Prostate gland (tissue), 2 donors: Measurements from ENCODE around the gene ATXN1. TPM values are rescaled to one million over a fixed set of nuclear protein-coding genes. Genes with fewer than 3 reads are reported as not detected.
"Not testable (repeated sequence)": the region's sequence is repeated elsewhere in the genome, so short reads cannot be mapped to it uniquely, and the experiment has no call there.

Experiments
- DNase-seq: peaks from one replicate; pipeline ENCODE4 v3.0.0-alpha.2; 2019; ENCODE audit warnings: low spot score
- H3K27ac ChIP-seq, 2 donors: fragments of 200-600 bp; sonication (generic); 2 replicates each; pipeline ENCODE4 v1.5.1; 2017 to 2019
- H3K27me3 ChIP-seq: fragments of 200-600 bp; sonication (generic); replicated peaks from 2 replicates; pipeline ENCODE4 v1.5.1; 2019; ENCODE audit not compliant: insufficient read depth
- H3K36me3 ChIP-seq, 2 donors: fragments of 200-600 bp; sonication (generic); 1 replicate in 1 of 2; 2 replicates in 1 of 2; pipeline versions ENCODE4 v1.5.1 to v1.8.1; 2017 to 2019
- H3K4me1 ChIP-seq: fragments of 200-600 bp; sonication (generic); replicated peaks from 2 replicates; pipeline ENCODE4 v1.5.1; 2019
- H3K4me3 ChIP-seq, 2 donors: fragments of 200-600 bp; sonication (generic); 2 replicates each; pipeline ENCODE4 v1.5.1; 2017 to 2019
- H3K9me3 ChIP-seq: fragments of 200-600 bp; sonication (generic); 2 replicates; pipeline ENCODE4 v1.5.1; 2017
- CTCF ChIP-seq, 4 experiments: fragments of 200-600 bp in 2 of 4; fragments of 450-650 bp in 2 of 4; sonication (generic) in 2 of 4; IDR thresholded peaks; 1 replicate in 3 of 4; 2 replicates in 1 of 4; pipeline ENCODE4 v1.5.1; 2016 to 2019; ENCODE audit warnings: antibody characterized with exemption in 4 of 4, mild to moderate bottlenecking in 2 of 4, moderate library complexity in 2 of 4
- POLR2A ChIP-seq: fragments of 450-650 bp; IDR thresholded peaks from one replicate; pipeline ENCODE4 v1.6.1; 2016; ENCODE audit warnings: antibody characterized with exemption, mild to moderate bottlenecking
- POLR2AphosphoS5 ChIP-seq: sonication (generic); formaldehyde crosslinking; IDR thresholded peaks from one replicate; pipeline ENCODE4 v1.6.1; 2017; ENCODE audit warnings: antibody characterized with exemption
- WGBS: methylation state at CpG from one replicate; pipeline ENCODE4 v1.1.5; 2018; 5-methylcytosine and 5-hydroxymethylcytosine counted together
- intact Hi-C: fragments of 100-400 bp; cut with DNase I; formaldehyde crosslinking; loops from one replicate; pipeline ENCODE4 v1.14.2; 2022
- total RNA-seq, 2 donors: library from RNA; depleted of rRNA; stranded (reverse); fragments of >200 nt; gene quantifications; one replicate each; pipeline ENCODE4 v1.1.0, GENCODE V29; 2016

Gene ATXN1
- total RNA-seq, 2 donors from 2014 or later: 28.5 to 89.0 TPM

- Histone ChIP-seq H3K27me3 (no peaks in the 10 kb centered on the region), H3K4me3 (no peak overlapping the region), H3K9me3 (no peaks in the 10 kb centered on the region), H3K27ac (no peak overlapping the region), H3K36me3 (no peaks in the 10 kb centered on the region), H3K4me1 (no peaks in the 10 kb centered on the region)
- DNase-seq: no peak
- TF ChIP-seq CTCF (IDR thresholded peaks at IDR 0.05) (no peak), POLR2A (no peak), POLR2AphosphoS5 (no peak)
- intact Hi-C loops: no loop called here
- WGBS: 81% methylated on average over 4 of the region's 4 CpGs
These were observed 131.1 kb downstream of the ATXN1 start for GRCh38 chr6:16630026-16630643.

GRCh38 chr6:16628580-16628979 is 132.7 kb downstream of the ATXN1 start:
- DNase-seq, H3K27me3 ChIP-seq, H3K27ac ChIP-seq, H3K4me3 ChIP-seq, H3K36me3 ChIP-seq, H3K9me3 ChIP-seq, intact Hi-C loops, H3K4me1 ChIP-seq: not testable (repeated sequence)
- WGBS: 97% methylated on average over 1 of the region's 1 CpG

GRCh38 chr6:16626650-16627049 is 134.6 kb downstream of the ATXN1 start:
- intact Hi-C loops: no loop called here
- no peak overlapping the region for H3K4me3 ChIP-seq

GRCh38 chr6:16625291-16626265 is 135.7 kb downstream of the ATXN1 start:
- DNase-seq: no peak
- Histone ChIP-seq H3K36me3 (no peaks in the 10 kb centered on the region), H3K27me3 (no peaks in the 10 kb centered on the region), H3K4me1 (no peaks in the 10 kb centered on the region), H3K4me3 (no peak overlapping the region), H3K9me3 (no peaks in the 10 kb centered on the region), H3K27ac (no peak overlapping the region)
- intact Hi-C loops: no loop called here
- WGBS: 64% methylated on average over 10 of the region's 10 CpGs
- TF ChIP-seq POLR2A: no peak
- no peak for TF ChIP-seq CTCF (IDR thresholded peaks at IDR 0.05)
- no peak for TF ChIP-seq POLR2AphosphoS5

More at GRCh38 chr6:16626650-16627049, 134.6 kb downstream of the ATXN1 start:
- no peak overlapping the region for H3K27ac ChIP-seq
- H3K27me3 ChIP-seq: no peaks in the 10 kb centered on the region
- 79% methylated on average over 2 of the region's 2 CpGs for WGBS
- DNase-seq: no peak
- TF ChIP-seq CTCF (IDR thresholded peaks at IDR 0.05) (no peak), POLR2A (no peak), POLR2AphosphoS5 (no peak)
- H3K36me3 ChIP-seq: no peaks in the 10 kb centered on the region
- H3K9me3 ChIP-seq: no peaks in the 10 kb centered on the region
- H3K4me1 ChIP-seq: no peaks in the 10 kb centered on the region

- no peaks in the 10 kb centered on the region for H3K27me3 ChIP-seq
- DNase-seq: no peak
- H3K27ac ChIP-seq: no peak overlapping the region
- no peaks in the 10 kb centered on the region for H3K4me1 ChIP-seq
- intact Hi-C loops: no loop called here
- WGBS: 65% methylated on average over 8 of the region's 8 CpGs
- TF ChIP-seq POLR2A (no peak), POLR2AphosphoS5 (no peak), CTCF (IDR thresholded peaks at IDR 0.05) (no peak)
- no peaks in the 10 kb centered on the region for H3K36me3 ChIP-seq
- no peak overlapping the region for H3K4me3 ChIP-seq
- no peaks in the 10 kb centered on the region for H3K9me3 ChIP-seq
These were observed 136.5 kb downstream of the ATXN1 start for GRCh38 chr6:16624636-16625290.
